ENCODE measurements around the gene ERICH6B.

- no peak for TF ChIP-seq EP300 (IDR thresholded peaks at IDR 0.05)
- TF ChIP-seq POLR2A (IDR thresholded peaks at IDR 0.05): no peak
Measured at GRCh38 chr13:45548281-45548680, 67.3 kb downstream of the ERICH6B start.
